ENCODE data around the gene TMED3. TPM values are rescaled to one million over a fixed set of nuclear protein-coding genes. Genes with fewer than 3 reads are reported as not detected.
"Not testable (repeated sequence)": the region's sequence is repeated elsewhere in the genome, so short reads cannot be mapped to it uniquely, and the experiment has no call there.

The TMED3 gene
- total and polyA plus RNA-seq, 2 experiments from 2014 or later = 178 to 204 TPM

- H3K4me2 ChIP-seq = no peak overlapping the region
- TF ChIP-seq EZH2 (IDR thresholded peaks at IDR 0.05; ENCODE audit: borderline replicate concordance) (no peak), CTCF (IDR thresholded peaks at IDR 0.05; ENCODE audit: poor library complexity) (no peak), EZH2phosphoT487 (IDR thresholded peaks at IDR 0.05; ENCODE audit: low read depth, severe bottlenecking, unreplicated experiment) (no peak)
- no peaks in the 10 kb centered on the region for H3K9me3 ChIP-seq (ENCODE audit: low read depth)
- WGBS (ENCODE audit: low lambda C conversion rate, missing lambda C conversion rate) = 90% methylated on average over 10 of the region's 10 CpGs
- no peak overlapping the region for H3K4me3 ChIP-seq
- no peak for DNase-seq (ENCODE audit: low spot score)
- H4K20me1 ChIP-seq (ENCODE audit: insufficient read depth, poor library complexity, severe bottlenecking) = no peaks in the 10 kb centered on the region
- peaks cover 47% of the 10 kb centered on the region for H3K79me2 ChIP-seq
- no peaks in the 10 kb centered on the region for H3K36me3 ChIP-seq (replicated peaks; ENCODE audit: insufficient read depth, low read depth)
- H3K27me3 ChIP-seq = no peaks in the 10 kb centered on the region
- H2AFZ ChIP-seq = no peak overlapping the region
- H3K27ac ChIP-seq = no peak overlapping the region
- H3K9me2 ChIP-seq (replicated peaks; ENCODE audit: insufficient read depth) = no peaks in the 10 kb centered on the region
- H3K4me1 ChIP-seq (ENCODE audit: insufficient read depth) = peaks cover 5% of the 10 kb centered on the region
Measured at GRCh38 chr15:79315623-79316328, 4.9 kb downstream of the TMED3 start.

- 88% methylated on average over 9 of the region's 9 CpGs for WGBS (ENCODE audit: low lambda C conversion rate, missing lambda C conversion rate)
- H3K36me3 ChIP-seq (replicated peaks; ENCODE audit: insufficient read depth, low read depth) = no peaks in the 10 kb centered on the region
- TF ChIP-seq EZH2phosphoT487 (IDR thresholded peaks at IDR 0.05; ENCODE audit: low read depth, severe bottlenecking, unreplicated experiment) (no peak), EZH2 (IDR thresholded peaks at IDR 0.05; ENCODE audit: borderline replicate concordance) (no peak), CTCF (IDR thresholded peaks at IDR 0.05; ENCODE audit: poor library complexity) (no peak)
- no peak overlapping the region for H3K27ac ChIP-seq
- H3K27me3 ChIP-seq = no peaks in the 10 kb centered on the region
- H4K20me1 ChIP-seq (ENCODE audit: insufficient read depth, poor library complexity, severe bottlenecking) = no peaks in the 10 kb centered on the region
- no peaks in the 10 kb centered on the region for H3K9me3 ChIP-seq (ENCODE audit: low read depth)
- H2AFZ ChIP-seq = no peak overlapping the region
- peaks cover 5% of the 10 kb centered on the region for H3K4me1 ChIP-seq (ENCODE audit: insufficient read depth)
- no peaks in the 10 kb centered on the region for H3K9me2 ChIP-seq (replicated peaks; ENCODE audit: insufficient read depth)
- no peak overlapping the region for H3K4me2 ChIP-seq
- H3K4me3 ChIP-seq = no peak overlapping the region
- DNase-seq (ENCODE audit: low spot score) = no peak
- H3K79me2 ChIP-seq = peaks cover 41% of the 10 kb centered on the region
Measured at GRCh38 chr15:79316864-79317263, 6.0 kb downstream of the TMED3 start.

- H3K9me3 ChIP-seq (ENCODE audit: low read depth); H4K20me1 ChIP-seq (ENCODE audit: insufficient read depth, poor library complexity, severe bottlenecking); H3K4me1 ChIP-seq (ENCODE audit: insufficient read depth); H2AFZ ChIP-seq; DNase-seq (ENCODE audit: low spot score); H3K27me3 ChIP-seq; H3K9me2 ChIP-seq (replicated peaks; ENCODE audit: insufficient read depth); H3K27ac ChIP-seq; H3K36me3 ChIP-seq (replicated peaks; ENCODE audit: insufficient read depth, low read depth); H3K4me2 ChIP-seq; H3K4me3 ChIP-seq: not testable (repeated sequence)
- 87% methylated on average over 9 of the region's 9 CpGs for WGBS (ENCODE audit: low lambda C conversion rate, missing lambda C conversion rate)
- peaks cover 12% of the 10 kb centered on the region for H3K79me2 ChIP-seq
Measured at GRCh38 chr15:79319973-79320372, 9.1 kb downstream of the TMED3 start.

- no peaks in the 10 kb centered on the region for H3K4me1 ChIP-seq (ENCODE audit: insufficient read depth)
- H2AFZ ChIP-seq = no peak overlapping the region
- peaks cover 2% of the 10 kb centered on the region for H3K36me3 ChIP-seq (replicated peaks; ENCODE audit: insufficient read depth, low read depth)
- H3K27me3 ChIP-seq = no peaks in the 10 kb centered on the region
- TF ChIP-seq CTCF (IDR thresholded peaks at IDR 0.05; ENCODE audit: poor library complexity) (no peak), EZH2phosphoT487 (IDR thresholded peaks at IDR 0.05; ENCODE audit: low read depth, severe bottlenecking, unreplicated experiment) (no peak), EZH2 (IDR thresholded peaks at IDR 0.05; ENCODE audit: borderline replicate concordance) (no peak)
- H3K4me3 ChIP-seq = no peak overlapping the region
- H3K9me3 ChIP-seq (ENCODE audit: low read depth) = no peaks in the 10 kb centered on the region
- H4K20me1 ChIP-seq (ENCODE audit: insufficient read depth, poor library complexity, severe bottlenecking) = no peaks in the 10 kb centered on the region
- H3K79me2 ChIP-seq = peaks cover 3% of the 10 kb centered on the region
- no peak overlapping the region for H3K4me2 ChIP-seq
- 94% methylated on average over 14 of the region's 14 CpGs for WGBS (ENCODE audit: low lambda C conversion rate, missing lambda C conversion rate)
- no peak for DNase-seq (ENCODE audit: low spot score)
- no peaks in the 10 kb centered on the region for H3K9me2 ChIP-seq (replicated peaks; ENCODE audit: insufficient read depth)
- H3K27ac ChIP-seq = no peak overlapping the region
Measured at GRCh38 chr15:79321876-79322275, 11.0 kb downstream of the TMED3 start.

Measured in hepatocyte (in vitro differentiated cells).